HEK293 (cell line): Measurements from ENCODE around the gene ZFYVE28.

Source experiments
- CTCF ChIA-PET: fragments of 350-600 bp; formaldehyde crosslinking; extraction: SDS; loops from one replicate; lab custom pipeline; 2021; ENCODE audit warnings: antibody characterized with exemption; lab: Yijun Ruan, JAX
- POLR2A ChIA-PET: fragments of 300-600 bp; formaldehyde crosslinking; extraction: SDS; loops from one replicate; lab custom pipeline; 2020; ENCODE audit warnings: antibody characterized with exemption, inconsistent platforms; lab: Yijun Ruan, JAX
- H3K27ac ChIP-seq: fragments of 200-500 bp; sonication (Bioruptor generic); 2 replicates; pipeline ENCODE4 v1.5.1; 2014; ENCODE audit warnings: low read depth, low read length, control low read depth, inconsistent platforms; ENCODE audit errors: extremely low read depth
- H3K36me3 ChIP-seq, 2 experiments: fragments of 200-500 bp in 1 of 2; sonication (Bioruptor generic) in 1 of 2; 1 replicate in 1 of 2; 2 replicates in 1 of 2; pipeline ENCODE4 v1.5.1; 2014 to 2017; ENCODE audit warnings: inconsistent platforms in 2 of 2, low read length in 2 of 2; ENCODE audit not compliant: control insufficient read depth in 2 of 2, insufficient read depth in 1 of 2
- H3K4me1 ChIP-seq: fragments of 200-500 bp; sonication (Bioruptor generic); 2 replicates; pipeline ENCODE4 v1.5.1; 2014; ENCODE audit warnings: mild to moderate bottlenecking, low read length, inconsistent platforms; ENCODE audit not compliant: control insufficient read depth, insufficient read depth
- H3K4me3 ChIP-seq: 2 replicates; pipeline ENCODE4 v1.5.1; 2011; ENCODE audit warnings: low read depth, mild to moderate bottlenecking, control low read depth, low read length, moderate library complexity
- H3K9me3 ChIP-seq: fragments of 200-500 bp; sonication (Bioruptor generic); 2 replicates; pipeline ENCODE4 v1.5.1; 2014; ENCODE audit warnings: low read depth, low read length, inconsistent platforms; ENCODE audit not compliant: control insufficient read depth, insufficient read depth
- KLF7 ChIP-seq: fragments of 450-650 bp; formaldehyde crosslinking; IDR thresholded peaks from 2 replicates; pipeline ENCODE4 v1.5.1; 2016; ENCODE audit warnings: missing biosample characterization, missing genetic modification characterization, borderline replicate concordance
- MEIS1 ChIP-seq: sonication (generic); formaldehyde crosslinking; IDR thresholded peaks from 2 replicates; pipeline ENCODE4 v1.8.1; 2022; ENCODE audit warnings: missing genetic modification reagents, mild to moderate bottlenecking, borderline replicate concordance
- PRDM1 ChIP-seq: fragments of 450-650 bp; formaldehyde crosslinking; IDR thresholded peaks from 2 replicates; pipeline ENCODE4; 2016; ENCODE audit warnings: missing biosample characterization, missing genetic modification characterization
- RBAK ChIP-seq: fragments of 450-650 bp; formaldehyde crosslinking; IDR thresholded peaks from 2 replicates; pipeline ENCODE4 v1.5.1; 2016; ENCODE audit warnings: missing biosample characterization, missing genetic modification characterization
- YY2 ChIP-seq: fragments of 450-650 bp; formaldehyde crosslinking; IDR thresholded peaks from 2 replicates; pipeline ENCODE4 v1.5.1; 2016; ENCODE audit warnings: missing biosample characterization, missing genetic modification characterization
- ZNF169 ChIP-seq: fragments of 450-650 bp; formaldehyde crosslinking; IDR thresholded peaks from 2 replicates; pipeline ENCODE4 v1.5.1; 2016; ENCODE audit warnings: missing biosample characterization, missing genetic modification characterization
- ZNF214 ChIP-seq: fragments of 450-650 bp; formaldehyde crosslinking; IDR thresholded peaks from 2 replicates; pipeline ENCODE4 v1.5.1; 2017; ENCODE audit warnings: missing biosample characterization, mild to moderate bottlenecking, missing genetic modification characterization, borderline replicate concordance
- ZNF404 ChIP-seq: fragments of 450-650 bp; formaldehyde crosslinking; IDR thresholded peaks from 2 replicates; pipeline ENCODE4 v1.5.1; 2017; ENCODE audit warnings: missing biosample characterization, missing genetic modification characterization
- ZNF530 ChIP-seq: fragments of 450-650 bp; formaldehyde crosslinking; IDR thresholded peaks from 2 replicates; pipeline ENCODE4 v1.5.1; 2016; ENCODE audit warnings: low read depth, missing biosample characterization, missing genetic modification characterization
- ZNF600 ChIP-seq: fragments of 450-650 bp; formaldehyde crosslinking; IDR thresholded peaks from 2 replicates; pipeline ENCODE4 v1.5.1; 2016; ENCODE audit warnings: missing biosample characterization, missing genetic modification characterization
- ZNF701 ChIP-seq: fragments of 450-650 bp; formaldehyde crosslinking; IDR thresholded peaks from 2 replicates; pipeline ENCODE4 v1.5.1; 2016; ENCODE audit warnings: missing biosample characterization, missing genetic modification characterization
- ZNF704 ChIP-seq: fragments of 450-650 bp; formaldehyde crosslinking; IDR thresholded peaks from 2 replicates; pipeline ENCODE4 v1.5.1; 2016; ENCODE audit warnings: missing biosample characterization, missing genetic modification characterization
- ZNF791 ChIP-seq: fragments of 450-650 bp; formaldehyde crosslinking; IDR thresholded peaks from 2 replicates; pipeline ENCODE4 v1.5.1; 2016; ENCODE audit warnings: missing biosample characterization, missing genetic modification characterization
- ZNF792 ChIP-seq: fragments of 450-650 bp; formaldehyde crosslinking; IDR thresholded peaks from 2 replicates; pipeline ENCODE4 v1.5.1; 2016; ENCODE audit warnings: missing biosample characterization, missing genetic modification characterization
- TF ChIP-seq, protein P1 (sequence below): fragments of 450-650 bp; formaldehyde crosslinking; IDR thresholded peaks from 2 replicates; pipeline ENCODE4 v1.5.0; 2017; ENCODE audit warnings: missing biosample characterization, missing genetic modification characterization, borderline replicate concordance
- TF ChIP-seq, protein P2 (sequence below): fragments of 450-650 bp; formaldehyde crosslinking; IDR thresholded peaks from 2 replicates; pipeline ENCODE4 v1.5.1; 2016; ENCODE audit warnings: missing biosample characterization, missing genetic modification characterization, low read depth

The ZFYVE28 gene

GRCh38 chr4:2291705-2292645 is 126.5 kb downstream of the ZFYVE28 start:
- ChIA-PET CTCF (no interaction called here), POLR2A (no interaction called here)
- no peak overlapping the region for H3K4me3 ChIP-seq
- H3K36me3 ChIP-seq, result no peaks in the 10 kb centered on the region
- no peaks in the 10 kb centered on the region for H3K4me1 ChIP-seq
- no peaks in the 10 kb centered on the region for H3K9me3 ChIP-seq
- no peak overlapping the region for H3K27ac ChIP-seq
- no peak for TF ChIP-seq ZNF169 (tag by site-specific recombination)

DNA sequence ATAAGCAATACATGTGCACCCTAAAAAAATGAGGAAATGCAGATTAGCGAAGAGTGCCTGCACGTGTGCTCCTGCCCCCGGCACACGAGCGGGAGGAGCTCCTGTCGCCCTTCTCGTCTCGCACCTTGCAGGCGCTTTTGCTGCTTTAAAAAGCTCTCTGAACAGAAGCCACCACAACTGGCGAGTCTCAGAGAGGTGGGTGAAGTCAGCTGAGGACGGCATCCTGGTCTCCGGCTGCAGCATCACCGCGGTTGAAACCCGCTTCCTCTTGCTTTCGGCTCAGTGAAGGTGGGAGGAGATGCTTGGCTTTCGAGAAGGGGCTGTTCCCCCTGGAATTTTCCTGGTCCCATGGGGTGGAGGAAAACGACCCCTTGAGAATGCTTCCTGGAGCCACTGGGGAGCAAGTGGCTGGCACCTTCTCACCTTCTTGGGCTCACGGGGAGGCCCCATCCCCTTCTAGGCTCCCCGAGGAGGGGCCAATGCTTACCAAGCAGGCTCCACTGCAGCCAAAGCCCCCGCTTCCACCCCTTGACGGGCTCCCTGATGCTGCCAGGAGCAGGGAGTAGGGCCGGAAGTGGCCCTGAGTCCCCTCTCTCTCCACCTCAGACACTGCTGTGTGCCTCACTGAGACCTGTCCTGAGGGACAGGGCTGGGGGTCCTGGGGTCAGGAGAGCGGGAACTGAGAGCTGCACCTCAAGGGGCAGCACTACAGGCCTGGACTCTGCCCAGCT is 127.3 kb downstream of the ZFYVE28 start:
- POLR2A ChIA-PET, result no interaction called here
- CTCF ChIA-PET, result no interaction called here
- Histone ChIP-seq H3K4me3 (no peak overlapping the region), H3K9me3 (no peaks in the 10 kb centered on the region), H3K36me3 (no peaks in the 10 kb centered on the region), H3K27ac (no peak overlapping the region), H3K4me1 (no peaks in the 10 kb centered on the region)
- no peak for TF ChIP-seq ZNF792
- no peak for TF ChIP-seq ZNF530 (tag by site-specific recombination)

DNA sequence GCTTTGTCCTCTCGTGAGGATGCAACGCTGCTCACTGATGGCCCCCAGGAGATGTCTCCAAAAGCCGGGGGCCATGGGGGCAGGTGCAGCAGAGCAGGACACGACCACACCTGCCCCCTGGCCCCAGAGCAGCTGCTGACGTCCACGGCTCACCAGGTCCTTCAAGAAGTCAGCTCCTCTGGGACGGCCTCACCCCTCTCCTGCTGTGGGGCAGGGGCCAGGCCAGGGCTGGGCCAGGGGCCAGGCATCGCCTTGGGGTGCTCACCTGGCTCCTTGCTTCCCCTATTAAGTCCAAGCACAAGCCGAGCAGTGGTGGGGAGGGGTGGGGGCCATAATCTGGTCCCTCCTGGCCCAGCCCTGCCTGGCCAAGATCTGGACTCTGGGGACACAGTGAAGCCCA is 128.0 kb downstream of the ZFYVE28 start:
- no peak overlapping the region for H3K27ac ChIP-seq

More for the DNA sequence above, 128.0 kb downstream of the ZFYVE28 start:
- no peaks in the 10 kb centered on the region for H3K36me3 ChIP-seq
- H3K4me3 ChIP-seq, result no peak overlapping the region
- TF ChIP-seq, protein P1, sequence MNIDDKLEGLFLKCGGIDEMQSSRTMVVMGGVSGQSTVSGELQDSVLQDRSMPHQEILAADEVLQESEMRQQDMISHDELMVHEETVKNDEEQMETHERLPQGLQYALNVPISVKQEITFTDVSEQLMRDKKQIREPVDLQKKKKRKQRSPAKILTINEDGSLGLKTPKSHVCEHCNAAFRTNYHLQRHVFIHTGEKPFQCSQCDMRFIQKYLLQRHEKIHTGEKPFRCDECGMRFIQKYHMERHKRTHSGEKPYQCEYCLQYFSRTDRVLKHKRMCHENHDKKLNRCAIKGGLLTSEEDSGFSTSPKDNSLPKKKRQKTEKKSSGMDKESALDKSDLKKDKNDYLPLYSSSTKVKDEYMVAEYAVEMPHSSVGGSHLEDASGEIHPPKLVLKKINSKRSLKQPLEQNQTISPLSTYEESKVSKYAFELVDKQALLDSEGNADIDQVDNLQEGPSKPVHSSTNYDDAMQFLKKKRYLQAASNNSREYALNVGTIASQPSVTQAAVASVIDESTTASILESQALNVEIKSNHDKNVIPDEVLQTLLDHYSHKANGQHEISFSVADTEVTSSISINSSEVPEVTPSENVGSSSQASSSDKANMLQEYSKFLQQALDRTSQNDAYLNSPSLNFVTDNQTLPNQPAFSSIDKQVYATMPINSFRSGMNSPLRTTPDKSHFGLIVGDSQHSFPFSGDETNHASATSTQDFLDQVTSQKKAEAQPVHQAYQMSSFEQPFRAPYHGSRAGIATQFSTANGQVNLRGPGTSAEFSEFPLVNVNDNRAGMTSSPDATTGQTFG (tag by site-specific recombination), result no peak
- no peak for TF ChIP-seq MEIS1 (CRISPR knock-in tag)
- TF ChIP-seq, protein P2, sequence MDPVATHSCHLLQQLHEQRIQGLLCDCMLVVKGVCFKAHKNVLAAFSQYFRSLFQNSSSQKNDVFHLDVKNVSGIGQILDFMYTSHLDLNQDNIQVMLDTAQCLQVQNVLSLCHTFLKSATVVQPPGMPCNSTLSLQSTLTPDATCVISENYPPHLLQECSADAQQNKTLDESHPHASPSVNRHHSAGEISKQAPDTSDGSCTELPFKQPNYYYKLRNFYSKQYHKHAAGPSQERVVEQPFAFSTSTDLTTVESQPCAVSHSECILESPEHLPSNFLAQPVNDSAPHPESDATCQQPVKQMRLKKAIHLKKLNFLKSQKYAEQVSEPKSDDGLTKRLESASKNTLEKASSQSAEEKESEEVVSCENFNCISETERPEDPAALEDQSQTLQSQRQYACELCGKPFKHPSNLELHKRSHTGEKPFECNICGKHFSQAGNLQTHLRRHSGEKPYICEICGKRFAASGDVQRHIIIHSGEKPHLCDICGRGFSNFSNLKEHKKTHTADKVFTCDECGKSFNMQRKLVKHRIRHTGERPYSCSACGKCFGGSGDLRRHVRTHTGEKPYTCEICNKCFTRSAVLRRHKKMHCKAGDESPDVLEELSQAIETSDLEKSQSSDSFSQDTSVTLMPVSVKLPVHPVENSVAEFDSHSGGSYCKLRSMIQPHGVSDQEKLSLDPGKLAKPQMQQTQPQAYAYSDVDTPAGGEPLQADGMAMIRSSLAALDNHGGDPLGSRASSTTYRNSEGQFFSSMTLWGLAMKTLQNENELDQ (tag by site-specific recombination), result no peak
- TF ChIP-seq RBAK, result no peak
- no peak for TF ChIP-seq ZNF404 (tag by site-specific recombination)
- TF ChIP-seq ZNF704 (tag by site-specific recombination), result no peak
- TF ChIP-seq KLF7 (tag by site-specific recombination), result no peak
- no peak for TF ChIP-seq ZNF214 (tag by site-specific recombination)
- TF ChIP-seq YY2 (tag by site-specific recombination), result no peak
- no peak for TF ChIP-seq ZNF600 (tag by site-specific recombination)
- TF ChIP-seq ZNF701 (tag by site-specific recombination), result no peak
- TF ChIP-seq PRDM1 (tag by site-specific recombination), result no peak
- no peak for TF ChIP-seq ZNF791 (tag by site-specific recombination)
- no peaks in the 10 kb centered on the region for H3K4me1 ChIP-seq
- H3K9me3 ChIP-seq, result no peaks in the 10 kb centered on the region
- ChIA-PET POLR2A (no interaction called here), CTCF (no interaction called here)
